Stomach (tissue), 9 donors: Measurements from ENCODE around the gene ARID1B. TPM values are rescaled to one million over a fixed set of nuclear protein-coding genes. Genes with fewer than 3 reads are reported as not detected.

Source experiments
- DNase-seq, 2 donors: peaks; one replicate each; pipeline versions ENCODE4 v3.0.0 to v3.0.0-alpha.2; 2013 to 2019
- H3K27ac ChIP-seq, 5 donors: fragments of 200-600 bp in 4 of 5; sonication (generic) in 4 of 5; one replicate each; pipeline ENCODE4 v1.5.1; 2013 to 2019; ENCODE audit warnings: mild to moderate bottlenecking in 1 of 5, moderate library complexity in 1 of 5
- H3K27me3 ChIP-seq, 3 donors: fragments of 200-600 bp; sonication (generic); one replicate each; pipeline ENCODE4 v1.5.1; 2017 to 2019; ENCODE audit warnings: mixed run types in 1 of 3
- H3K36me3 ChIP-seq, 4 donors: fragments of 200-600 bp; sonication (generic); 1 replicate in 3 of 4; 2 replicates in 1 of 4; pipeline ENCODE4 v1.5.1; 2016 to 2019
- H3K4me1 ChIP-seq, 4 donors: fragments of 200-600 bp; sonication (generic); one replicate each; pipeline ENCODE4 v1.5.1; 2016 to 2019
- H3K4me3 ChIP-seq, 4 donors: fragments of 200-600 bp; sonication (generic) in 3 of 4; one replicate each; pipeline ENCODE4 v1.5.1; 2016 to 2019; ENCODE audit warnings: mild to moderate bottlenecking in 1 of 4
- H3K9me3 ChIP-seq, 4 donors: fragments of 200-600 bp; sonication (generic); one replicate each; pipeline ENCODE4 v1.5.1; 2016 to 2019
- EP300 ChIP-seq: sonication (generic); formaldehyde crosslinking; IDR thresholded peaks from one replicate; pipeline ENCODE4 v1.6.1; 2017; ENCODE audit warnings: antibody characterized with exemption
- POLR2A ChIP-seq, 4 donors: fragments of 450-650 bp; IDR thresholded peaks; one replicate each; pipeline ENCODE4 v1.6.1; 2016; ENCODE audit warnings: antibody characterized with exemption in 4 of 4, control low read depth in 2 of 4, mild to moderate bottlenecking in 1 of 4, moderate library complexity in 1 of 4
- POLR2AphosphoS5 ChIP-seq, 3 donors: sonication (generic); formaldehyde crosslinking; IDR thresholded peaks; one replicate each; pipeline ENCODE4 v1.6.1; 2016; ENCODE audit warnings: antibody characterized with exemption in 3 of 3
- whole genome bisulfite sequencing, 5 donors: extraction: QIAGEN DNeasy Blood & Tissue Kit in 3 of 5; methylation state at CpG; one replicate each; pipeline versions ENCODE4 v1.1.5 to v1.1.7; 2013 to 2018; 5-methylcytosine and 5-hydroxymethylcytosine counted together
- intact Hi-C: fragments of 100-400 bp; cut with DNase I; formaldehyde crosslinking; loops from one replicate; pipeline ENCODE4 v1.15.1; 2023; ENCODE audit warnings: low total_unique reads
- polyA plus RNA-seq, 3 donors: library from polyadenylated mRNA; stranded (reverse); fragments of 200-250 nt; gene quantifications; one replicate each; pipeline ENCODE4 v1.2.3, GENCODE V29; 2013
- total RNA-seq, 5 donors: library from RNA; depleted of rRNA; stranded (reverse); fragments of >200 nt; gene quantifications; one replicate each; pipeline versions ENCODE4 v1.1.0 to v1.2.3, GENCODE V29; 2014 to 2016
- TF ChIP-seq, protein P1 (sequence below), 7 experiments: fragments of 450-650 bp in 4 of 7; fragments of 200-600 bp in 3 of 7; sonication (generic) in 3 of 7; IDR thresholded peaks; one replicate each; pipeline ENCODE4 v1.5.1; 2016 to 2019; ENCODE audit warnings: antibody characterized with exemption in 7 of 7, control low read depth in 2 of 7, mild to moderate bottlenecking in 1 of 7
- donor health status: healthy with polysubstance abuse.
- donor health status: Bipolar disorder and iron deficiency.
- donor health status: healthy.

Gene ARID1B
- total and polyA plus RNA-seq, 8 donors, result 8.8 to 183 (median 48.3) TPM

DNA sequence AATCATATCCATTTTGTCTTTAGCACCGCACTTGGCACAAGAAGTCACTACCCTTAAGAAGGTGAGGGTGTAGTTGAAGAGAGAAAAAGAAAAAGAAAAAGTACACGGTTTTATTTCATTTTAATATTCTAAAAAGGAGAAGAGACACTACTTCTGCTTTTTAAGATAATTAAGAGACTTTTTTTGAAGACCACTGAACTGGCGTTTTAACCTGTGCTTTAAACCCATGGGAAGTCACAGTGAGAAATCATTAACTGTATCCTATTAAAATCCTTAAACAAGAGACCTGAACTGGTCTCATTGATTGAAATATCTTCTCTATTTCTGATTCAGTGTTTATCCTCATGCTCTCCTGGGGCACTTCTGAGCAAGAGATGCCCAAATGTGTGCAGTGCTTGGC, 302.6 kb downstream of the ARID1B start:
- H3K4me3 ChIP-seq, result no peak overlapping the region
- H3K4me1 ChIP-seq, result peaks cover 0 to 36% (median 11%) of the 10 kb centered on the region in 4 donors
- no peak overlapping the region for H3K27ac ChIP-seq
- no peaks in the 10 kb centered on the region for H3K27me3 ChIP-seq
- H3K36me3 ChIP-seq, result peaks cover 0 to 4% (median 4%) of the 10 kb centered on the region in 4 donors
- TF ChIP-seq EP300 (no peak), POLR2A (IDR thresholded peaks at IDR 0.05) (no peak), POLR2AphosphoS5 (IDR thresholded peaks at IDR 0.05) (no peak)
- TF ChIP-seq, protein P1, sequence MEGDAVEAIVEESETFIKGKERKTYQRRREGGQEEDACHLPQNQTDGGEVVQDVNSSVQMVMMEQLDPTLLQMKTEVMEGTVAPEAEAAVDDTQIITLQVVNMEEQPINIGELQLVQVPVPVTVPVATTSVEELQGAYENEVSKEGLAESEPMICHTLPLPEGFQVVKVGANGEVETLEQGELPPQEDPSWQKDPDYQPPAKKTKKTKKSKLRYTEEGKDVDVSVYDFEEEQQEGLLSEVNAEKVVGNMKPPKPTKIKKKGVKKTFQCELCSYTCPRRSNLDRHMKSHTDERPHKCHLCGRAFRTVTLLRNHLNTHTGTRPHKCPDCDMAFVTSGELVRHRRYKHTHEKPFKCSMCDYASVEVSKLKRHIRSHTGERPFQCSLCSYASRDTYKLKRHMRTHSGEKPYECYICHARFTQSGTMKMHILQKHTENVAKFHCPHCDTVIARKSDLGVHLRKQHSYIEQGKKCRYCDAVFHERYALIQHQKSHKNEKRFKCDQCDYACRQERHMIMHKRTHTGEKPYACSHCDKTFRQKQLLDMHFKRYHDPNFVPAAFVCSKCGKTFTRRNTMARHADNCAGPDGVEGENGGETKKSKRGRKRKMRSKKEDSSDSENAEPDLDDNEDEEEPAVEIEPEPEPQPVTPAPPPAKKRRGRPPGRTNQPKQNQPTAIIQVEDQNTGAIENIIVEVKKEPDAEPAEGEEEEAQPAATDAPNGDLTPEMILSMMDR (IDR thresholded peaks at IDR 0.05), result no peak
- DNase-seq, result no peak
- 78 to 83% (median 82%) methylated on average over 3 of the region's 3 CpGs for WGBS, 5 donors
- H3K9me3 ChIP-seq, result no peaks in the 10 kb centered on the region
- intact Hi-C loops, result no loop called here

DNA sequence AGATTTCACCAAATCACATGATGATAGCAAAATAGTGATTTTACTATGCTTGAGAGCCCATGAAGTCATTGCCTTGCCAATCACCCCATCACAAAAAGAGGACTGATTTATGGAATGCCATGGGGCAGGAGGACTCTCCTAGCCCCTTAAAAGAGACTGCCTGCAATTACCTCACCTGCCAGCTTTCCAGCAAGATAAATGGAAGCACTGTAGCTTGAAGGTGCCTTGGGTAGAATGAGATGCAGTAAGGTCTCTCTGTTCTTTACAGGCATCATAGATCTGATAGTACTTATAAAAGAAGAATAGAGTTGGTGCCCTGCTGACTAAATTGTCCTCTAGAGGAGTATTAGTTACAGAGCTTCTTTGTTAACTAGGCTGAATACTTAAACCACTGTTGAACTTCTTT, 303.8 kb downstream of the ARID1B start:
- no peak overlapping the region for H3K4me3 ChIP-seq
- H3K9me3 ChIP-seq, result no peaks in the 10 kb centered on the region
- DNase-seq, result no peak
- intact Hi-C loops, result no loop called here
- peaks cover 0 to 16% (median 13%) of the 10 kb centered on the region in 4 donors for H3K36me3 ChIP-seq
- no peaks in the 10 kb centered on the region for H3K27me3 ChIP-seq
- TF ChIP-seq EP300 (no peak), POLR2AphosphoS5 (IDR thresholded peaks at IDR 0.05) (no peak), POLR2A (IDR thresholded peaks at IDR 0.05) (no peak)
- TF ChIP-seq, protein P1 (IDR thresholded peaks at IDR 0.05), result no peak
- H3K4me1 ChIP-seq, result peaks cover 0 to 34% (median 10%) of the 10 kb centered on the region in 4 donors
- H3K27ac ChIP-seq, result no peak overlapping the region

DNA sequence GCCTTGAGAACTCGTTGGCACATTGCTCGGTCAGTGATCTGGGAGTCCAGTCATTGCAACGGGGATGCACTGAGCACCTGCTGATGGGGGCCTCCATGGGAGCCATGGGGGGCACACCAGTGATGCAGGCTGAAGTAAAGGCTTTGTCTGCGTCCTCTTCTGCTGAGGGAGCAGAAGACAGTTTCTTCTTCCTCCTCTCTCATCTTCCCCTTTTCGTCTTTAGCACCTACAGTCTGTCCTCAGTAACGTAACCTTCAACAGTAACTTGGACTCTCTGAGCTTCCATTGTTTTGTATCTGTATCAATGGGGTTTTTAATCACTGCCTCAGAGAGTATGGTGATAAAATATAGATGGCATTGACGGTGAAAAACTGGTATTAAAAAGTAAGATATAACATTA, 306.2 kb downstream of the ARID1B start:
- intact Hi-C loops, result no loop called here
- Histone ChIP-seq H3K9me3 (no peaks in the 10 kb centered on the region), H3K4me3 (no peak overlapping the region), H3K36me3 (peaks cover 0 to 27% (median 20%) of the 10 kb centered on the region in 4 donors), H3K27me3 (no peaks in the 10 kb centered on the region), H3K4me1 (peaks cover 0 to 39% (median 7%) of the 10 kb centered on the region in 4 donors), H3K27ac (no peak overlapping the region)
- TF ChIP-seq POLR2AphosphoS5 (IDR thresholded peaks at IDR 0.05) (no peak), EP300 (no peak), POLR2A (IDR thresholded peaks at IDR 0.05) (no peak)
- TF ChIP-seq, protein P1 (IDR thresholded peaks at IDR 0.05), result no peak
- no peak for DNase-seq
- 71 to 77% (median 74%) methylated on average over 7 of the region's 7 CpGs for WGBS, 5 donors

DNA sequence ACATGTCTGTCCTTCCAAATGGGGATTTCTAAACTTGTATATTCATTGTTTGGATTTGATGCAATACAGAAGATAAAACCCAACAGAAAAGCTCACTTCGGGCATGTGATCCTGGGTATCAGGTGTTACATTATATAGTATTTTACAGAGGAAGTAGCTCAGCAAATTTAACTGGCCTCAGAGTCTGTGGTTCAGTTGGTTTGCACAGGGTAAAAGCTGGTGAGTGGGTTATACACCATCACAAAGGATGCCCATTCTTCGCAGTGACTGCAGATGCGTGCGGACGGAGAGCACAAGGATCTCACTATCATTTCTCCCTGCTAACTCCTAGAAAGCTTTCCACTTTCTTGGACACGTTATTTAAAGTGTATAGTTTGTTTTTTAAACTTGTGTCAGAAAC, 309.5 kb downstream of the ARID1B start:
- TF ChIP-seq POLR2A (IDR thresholded peaks at IDR 0.05) (no peak), POLR2AphosphoS5 (IDR thresholded peaks at IDR 0.05) (no peak), EP300 (no peak)
- TF ChIP-seq, protein P1 (IDR thresholded peaks at IDR 0.05), result no peak
- Histone ChIP-seq H3K27me3 (no peaks in the 10 kb centered on the region), H3K9me3 (no peaks in the 10 kb centered on the region), H3K36me3 (peaks cover 0 to 34% (median 20%) of the 10 kb centered on the region in 4 donors), H3K4me1 (peaks cover 0 to 45% (median 11%) of the 10 kb centered on the region in 4 donors), H3K27ac (no peak overlapping the region), H3K4me3 (no peak overlapping the region)
- DNase-seq, result no peak
- intact Hi-C loops, result no loop called here
- WGBS, 5 donors, result 94 to 97% (median 95%) methylated on average over 6 of the region's 6 CpGs
